ENCODE measurements around the gene UCHL1. TPM values are rescaled to one million over a fixed set of nuclear protein-coding genes. Genes with fewer than 3 reads are reported as not detected.
A peak's percentile ranks its signal among the peaks of the same experiment; 100 is the strongest.

The UCHL1 gene
- total and polyA plus RNA-seq, 2 of the 13 experiments (the other 11 are each of a cell fraction or from before 2014, with no cell fraction given), result not detected

DNA sequence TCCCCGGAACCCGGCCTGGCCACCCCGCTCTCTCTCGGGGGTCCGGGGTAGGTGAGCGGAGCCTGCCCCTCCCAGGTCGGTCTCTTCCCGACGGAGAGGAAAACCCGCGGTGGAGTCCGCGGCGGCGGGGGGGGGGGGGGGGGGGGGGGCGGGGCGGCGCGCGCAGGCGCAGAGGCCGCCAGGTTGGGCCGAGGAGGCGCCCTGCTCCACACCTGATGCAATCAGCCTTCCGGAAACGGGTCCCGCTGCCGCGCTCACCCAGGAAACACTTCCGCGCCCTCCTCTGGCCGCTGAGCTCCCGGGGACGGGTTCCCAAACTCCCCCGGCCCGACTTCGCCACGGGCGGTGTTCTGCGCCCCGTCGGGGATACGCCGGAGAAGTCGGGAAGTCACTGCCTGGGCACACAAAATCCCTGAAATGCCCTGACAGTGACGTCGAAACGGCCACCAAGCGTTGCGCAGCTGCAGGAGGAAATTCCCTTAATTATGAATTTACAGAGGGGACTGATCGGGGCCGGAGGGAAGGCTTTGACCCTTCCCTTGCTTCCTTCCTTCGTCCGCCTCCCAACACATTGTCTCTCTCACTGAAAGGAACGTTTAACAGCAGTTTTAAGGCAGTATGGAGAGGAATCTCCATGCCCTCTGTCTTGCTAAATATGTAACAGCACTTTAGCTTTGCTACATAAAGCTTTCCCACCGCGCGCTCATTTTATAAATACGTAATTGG lies 40.3 kb upstream of the UCHL1 start (continued):
- no peak for TF ChIP-seq ZNF432 (CRISPR knock-in tag; IDR thresholded peaks at IDR 0.05; ENCODE audit: borderline replicate concordance)
- no peak for TF ChIP-seq ZNF530 (CRISPR knock-in tag; IDR thresholded peaks at IDR 0.05; ENCODE audit: low read depth)
- TF ChIP-seq, protein P1, sequence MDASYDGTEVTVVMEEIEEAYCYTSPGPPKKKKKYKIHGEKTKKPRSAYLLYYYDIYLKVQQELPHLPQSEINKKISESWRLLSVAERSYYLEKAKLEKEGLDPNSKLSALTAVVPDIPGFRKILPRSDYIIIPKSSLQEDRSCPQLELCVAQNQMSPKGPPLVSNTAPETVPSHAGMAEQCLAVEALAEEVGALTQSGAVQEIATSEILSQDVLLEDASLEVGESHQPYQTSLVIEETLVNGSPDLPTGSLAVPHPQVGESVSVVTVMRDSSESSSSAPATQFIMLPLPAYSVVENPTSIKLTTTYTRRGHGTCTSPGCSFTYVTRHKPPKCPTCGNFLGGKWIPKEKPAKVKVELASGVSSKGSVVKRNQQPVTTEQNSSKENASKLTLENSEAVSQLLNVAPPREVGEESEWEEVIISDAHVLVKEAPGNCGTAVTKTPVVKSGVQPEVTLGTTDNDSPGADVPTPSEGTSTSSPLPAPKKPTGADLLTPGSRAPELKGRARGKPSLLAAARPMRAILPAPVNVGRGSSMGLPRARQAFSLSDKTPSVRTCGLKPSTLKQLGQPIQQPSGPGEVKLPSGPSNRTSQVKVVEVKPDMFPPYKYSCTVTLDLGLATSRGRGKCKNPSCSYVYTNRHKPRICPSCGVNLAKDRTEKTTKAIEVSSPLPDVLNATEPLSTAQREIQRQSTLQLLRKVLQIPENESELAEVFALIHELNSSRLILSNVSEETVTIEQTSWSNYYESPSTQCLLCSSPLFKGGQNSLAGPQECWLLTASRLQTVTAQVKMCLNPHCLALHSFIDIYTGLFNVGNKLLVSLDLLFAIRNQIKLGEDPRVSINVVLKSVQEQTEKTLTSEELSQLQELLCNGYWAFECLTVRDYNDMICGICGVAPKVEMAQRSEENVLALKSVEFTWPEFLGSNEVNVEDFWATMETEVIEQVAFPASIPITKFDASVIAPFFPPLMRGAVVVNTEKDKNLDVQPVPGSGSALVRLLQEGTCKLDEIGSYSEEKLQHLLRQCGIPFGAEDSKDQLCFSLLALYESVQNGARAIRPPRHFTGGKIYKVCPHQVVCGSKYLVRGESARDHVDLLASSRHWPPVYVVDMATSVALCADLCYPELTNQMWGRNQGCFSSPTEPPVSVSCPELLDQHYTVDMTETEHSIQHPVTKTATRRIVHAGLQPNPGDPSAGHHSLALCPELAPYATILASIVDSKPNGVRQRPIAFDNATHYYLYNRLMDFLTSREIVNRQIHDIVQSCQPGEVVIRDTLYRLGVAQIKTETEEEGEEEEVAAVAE (CRISPR knock-in tag; IDR thresholded peaks at IDR 0.05; ENCODE audit: borderline replicate concordance), result peak; percentile 31; the same call in 1 of the 2 replicates
- TF ChIP-seq, protein P2, sequence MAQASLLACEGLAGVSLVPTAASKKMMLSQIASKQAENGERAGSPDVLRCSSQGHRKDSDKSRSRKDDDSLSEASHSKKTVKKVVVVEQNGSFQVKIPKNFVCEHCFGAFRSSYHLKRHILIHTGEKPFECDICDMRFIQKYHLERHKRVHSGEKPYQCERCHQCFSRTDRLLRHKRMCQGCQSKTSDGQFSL (CRISPR knock-in tag; IDR thresholded peaks at IDR 0.05), result peak; percentile 93
- no peak for TF ChIP-seq PAF1 (CRISPR knock-in tag; IDR thresholded peaks at IDR 0.05)
- no peak for TF ChIP-seq SKI (IDR thresholded peaks at IDR 0.05; ENCODE audit: partially characterized antibody)
- TF ChIP-seq HCFC1 (IDR thresholded peaks at IDR 0.05; ENCODE audit: low read depth, low read length), result peak; percentile 36; the same call in 1 of the 2 replicates
- peak; percentile 67 for TF ChIP-seq SRSF1 (optimal IDR thresholded peaks at IDR 0.05; ENCODE audit: low read depth, low read length)
- TF ChIP-seq ZNF276 (CRISPR knock-in tag; IDR thresholded peaks at IDR 0.05; ENCODE audit: low read depth), result peak; percentile 84; the same call in 1 of the 2 replicates
- TF ChIP-seq MEF2D (CRISPR knock-in tag; IDR thresholded peaks at IDR 0.05), result peak; percentile 44; the same call in 1 of the 2 replicates
- no peak for TF ChIP-seq ZNF724P (CRISPR knock-in tag; IDR thresholded peaks at IDR 0.05; ENCODE audit: borderline replicate concordance)
- TF ChIP-seq IKZF1 (IDR thresholded peaks at IDR 0.05), result no peak
- TF ChIP-seq SALL2 (CRISPR knock-in tag; IDR thresholded peaks at IDR 0.05), result peak; percentile 85; the same call in 1 of the 2 replicates
- TF ChIP-seq SNAI1 (CRISPR knock-in tag; IDR thresholded peaks at IDR 0.05; ENCODE audit: borderline replicate concordance), result no peak
- TF ChIP-seq ZNF430 (CRISPR knock-in tag; IDR thresholded peaks at IDR 0.05), result no peak; the same call in 1 of the 2 replicates
- TF ChIP-seq CREM (IDR thresholded peaks at IDR 0.05), result 0 out of 2 replicates have a peak, but pooled peaks have one; percentile 36
- TF ChIP-seq CREM (CRISPR knock-in tag; IDR thresholded peaks at IDR 0.05), result no peak
- TF ChIP-seq, protein P3, sequence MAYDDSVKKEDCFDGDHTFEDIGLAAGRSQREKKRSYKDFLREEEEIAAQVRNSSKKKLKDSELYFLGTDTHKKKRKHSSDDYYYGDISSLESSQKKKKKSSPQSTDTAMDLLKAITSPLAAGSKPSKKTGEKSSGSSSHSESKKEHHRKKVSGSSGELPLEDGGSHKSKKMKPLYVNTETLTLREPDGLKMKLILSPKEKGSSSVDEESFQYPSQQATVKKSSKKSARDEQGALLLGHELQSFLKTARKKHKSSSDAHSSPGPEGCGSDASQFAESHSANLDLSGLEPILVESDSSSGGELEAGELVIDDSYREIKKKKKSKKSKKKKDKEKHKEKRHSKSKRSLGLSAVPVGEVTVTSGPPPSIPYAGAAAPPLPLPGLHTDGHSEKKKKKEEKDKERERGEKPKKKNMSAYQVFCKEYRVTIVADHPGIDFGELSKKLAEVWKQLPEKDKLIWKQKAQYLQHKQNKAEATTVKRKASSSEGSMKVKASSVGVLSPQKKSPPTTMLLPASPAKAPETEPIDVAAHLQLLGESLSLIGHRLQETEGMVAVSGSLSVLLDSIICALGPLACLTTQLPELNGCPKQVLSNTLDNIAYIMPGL (CRISPR knock-in tag; IDR thresholded peaks at IDR 0.05; ENCODE audit: borderline replicate concordance in 1 of 2, low read depth in 1 of 2), result peak; percentile 89 to 90; a peak in 3 of 4 replicates
- TF ChIP-seq NFATC3 (CRISPR knock-in tag; IDR thresholded peaks at IDR 0.05), result no peak
- peak; percentile 67 to 71 for TF ChIP-seq POLR2A (IDR thresholded peaks at IDR 0.05; ENCODE audit: insufficient read depth in 1 of 2, low read depth in 2 of 2, low read length in 2 of 2)
- TF ChIP-seq ATF7-NPFF (CRISPR knock-in tag; IDR thresholded peaks at IDR 0.05; ENCODE audit: low read depth), result peak; percentile 56; the same call in 1 of the 2 replicates
- TF ChIP-seq ZNF484 (CRISPR knock-in tag; IDR thresholded peaks at IDR 0.05; ENCODE audit: borderline replicate concordance, low read depth), result no peak
